ENCODE measurements around the gene PAPOLB. TPM values are rescaled to one million over a fixed set of nuclear protein-coding genes. Genes with fewer than 3 reads are reported as not detected.
"Not testable (repeated sequence)": the region's sequence is repeated elsewhere in the genome, so short reads cannot be mapped to it uniquely, and the experiment has no call there.

Gene PAPOLB
- total RNA-seq, result under 0.01 TPM
- polyA plus RNA-seq, result 0.02 TPM
- long read RNA-seq, donor 1, result 0 reads
- long read RNA-seq, donor 2, result 0 reads
- long read RNA-seq, donor 3, result 0 reads
- long read RNA-seq, donor 4, result 0 reads
- long read RNA-seq, donor 5, result 0 reads
- long read RNA-seq, donor 6, result 0 reads
- long read RNA-seq, donor 7, result 0 reads
- long read RNA-seq, donor 8, result 0 reads
- long read RNA-seq, donor 9, result 0 reads
- long read RNA-seq, donor 10, result 0 reads

DNA sequence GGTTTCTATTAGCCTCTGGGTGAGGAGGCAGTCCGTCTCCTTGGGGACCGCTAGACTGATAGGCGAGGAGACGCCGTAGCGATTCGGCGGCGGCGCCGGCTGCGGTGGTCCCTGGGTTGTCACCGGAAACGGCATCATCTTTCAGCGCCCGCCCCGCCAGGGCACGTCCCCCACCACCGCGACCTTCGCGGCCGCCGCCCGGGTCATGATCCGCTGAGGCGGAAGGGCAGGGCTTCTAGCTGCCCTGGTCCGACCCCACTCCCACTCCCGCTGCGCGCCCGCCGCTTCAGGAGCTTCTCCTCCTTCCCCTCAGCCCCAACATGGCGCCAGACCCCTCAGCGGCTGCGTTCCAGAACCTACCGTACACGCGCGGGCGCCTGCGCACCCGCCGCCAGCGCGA lies at the start of gene PAPOLB:
Gene PAPOLB, minus strand, starts transcription at position 358 of the 400 bp plus-strand sequence. Its CDS starts 220 bp downstream, at position 138.
- Histone ChIP-seq H3K27me3 (ENCODE audit: control insufficient read depth in 2 of 2, insufficient read depth in 1 of 2, low read length in 1 of 2) (peaks cover 5 to 21% of the 10 kb centered on the region in 2 donors), H3K27ac (ENCODE audit: low read depth in 1 of 2, low read length in 1 of 2) (no peak within 1 kb of the TSS), H3K9me3 (ENCODE audit: control insufficient read depth in 2 of 2, insufficient read depth in 1 of 2, low read length in 1 of 2) (peaks cover 4 to 13% of the 10 kb centered on the region in 2 donors), H3K36me3 (ENCODE audit: control insufficient read depth in 2 of 2, insufficient read depth in 2 of 2, low read length in 1 of 2) (no peaks in the 10 kb centered on the region), H3K4me1 (ENCODE audit: control insufficient read depth in 2 of 2, insufficient read depth in 2 of 2, low read length in 2 of 2) (peaks cover 0 to 2% of the 10 kb centered on the region in 2 donors), H3K4me3 (ENCODE audit: low read length in 2 of 2) (peak within 1 kb of the TSS; percentile 33 to 55)
- DNase-seq (ENCODE audit: low read depth in 6 of 9, low spot score in 9 of 9), result peak in 5 of 9 donors; percentile 3 to 41 (median 8)
- 21% methylated on average over 46 of the region's 46 CpGs for WGBS

DNA sequence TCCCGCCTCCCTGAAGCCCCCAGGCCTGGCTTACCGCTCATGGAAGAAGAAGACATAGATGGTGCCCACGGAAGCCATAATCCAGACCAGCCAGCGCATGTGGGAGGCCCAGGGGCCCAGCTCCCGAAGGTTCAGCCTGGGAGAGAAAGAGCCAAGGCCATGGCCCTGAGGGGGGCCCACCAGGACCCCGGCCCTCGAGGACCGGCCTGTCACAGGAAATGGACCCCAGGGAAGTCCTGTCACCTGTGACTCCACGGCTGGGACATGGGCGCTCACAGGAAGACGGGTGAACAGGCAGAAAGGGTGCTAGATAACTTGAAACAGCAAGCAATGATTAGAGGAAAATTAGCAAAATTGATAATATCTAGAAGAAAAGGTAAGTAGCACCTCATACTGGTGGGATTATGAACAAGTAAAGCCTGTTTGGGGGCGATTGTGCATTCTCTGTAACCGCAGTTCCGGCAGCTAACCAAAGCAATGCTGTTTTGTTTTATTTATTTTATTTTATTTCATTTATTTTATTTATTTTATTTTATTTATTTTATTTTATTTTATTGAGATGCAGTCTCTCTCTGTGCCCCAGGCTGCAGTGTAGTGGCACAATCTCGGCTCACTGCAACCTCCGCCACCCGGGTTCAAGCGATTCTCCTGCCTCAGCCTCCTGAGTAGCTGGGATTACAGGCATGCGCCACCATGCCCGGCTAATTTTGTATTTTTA lies 49.4 kb upstream of the PAPOLB start:
- H3K4me1 ChIP-seq (ENCODE audit: control insufficient read depth in 2 of 2, insufficient read depth in 2 of 2, low read length in 2 of 2), result no peaks in the 10 kb centered on the region
- H3K27me3 ChIP-seq (ENCODE audit: control insufficient read depth in 2 of 2, insufficient read depth in 1 of 2, low read length in 1 of 2), result no peaks in the 10 kb centered on the region
- DNase-seq (ENCODE audit: low read depth in 6 of 9, low spot score in 9 of 9), result no peak
- no peaks in the 10 kb centered on the region for H3K36me3 ChIP-seq (ENCODE audit: control insufficient read depth in 2 of 2, insufficient read depth in 2 of 2, low read length in 1 of 2)
- H3K9me3 ChIP-seq (ENCODE audit: control insufficient read depth in 2 of 2, insufficient read depth in 1 of 2, low read length in 1 of 2), result no peaks in the 10 kb centered on the region
- H3K27ac ChIP-seq (ENCODE audit: low read depth in 1 of 2, low read length in 1 of 2), result no peak overlapping the region
- 93% methylated on average over 20 of the region's 20 CpGs for WGBS
- H3K4me3 ChIP-seq (ENCODE audit: low read length in 2 of 2), result no peak overlapping the region

DNA sequence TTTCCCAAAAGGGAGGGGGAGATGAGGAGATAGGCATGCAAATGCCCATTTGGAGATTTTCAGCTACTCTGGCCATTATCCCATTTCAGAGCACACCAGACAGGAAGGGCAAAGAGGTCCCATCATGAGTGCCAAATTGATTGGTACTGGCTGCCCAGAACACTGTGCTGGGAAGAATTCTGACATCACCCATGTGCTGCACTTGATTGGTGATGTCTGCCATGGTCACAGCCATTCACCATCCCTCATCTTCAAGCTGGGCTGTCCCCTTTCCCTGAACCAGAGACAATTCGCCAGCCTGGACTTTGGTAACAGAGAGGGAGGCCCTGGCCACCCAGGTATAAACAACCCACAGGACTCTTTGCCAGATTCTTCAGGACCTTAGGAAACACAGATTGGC lies 44.9 kb upstream of the PAPOLB start:
- no peaks in the 10 kb centered on the region for H3K4me1 ChIP-seq (ENCODE audit: control insufficient read depth in 2 of 2, insufficient read depth in 2 of 2, low read length in 2 of 2)
- H3K9me3 ChIP-seq (ENCODE audit: control insufficient read depth in 2 of 2, insufficient read depth in 1 of 2, low read length in 1 of 2), result no peaks in the 10 kb centered on the region
- no peaks in the 10 kb centered on the region for H3K27me3 ChIP-seq (ENCODE audit: control insufficient read depth in 2 of 2, insufficient read depth in 1 of 2, low read length in 1 of 2)
- WGBS, result 90% methylated on average over 1 of the region's 1 CpG
- no peak overlapping the region for H3K27ac ChIP-seq (ENCODE audit: low read depth in 1 of 2, low read length in 1 of 2)
- H3K4me3 ChIP-seq (ENCODE audit: low read length in 2 of 2), result no peak overlapping the region
- H3K36me3 ChIP-seq (ENCODE audit: control insufficient read depth in 2 of 2, insufficient read depth in 2 of 2, low read length in 1 of 2), result no peaks in the 10 kb centered on the region
- no peak for DNase-seq (ENCODE audit: low read depth in 6 of 9, low spot score in 9 of 9)

DNA sequence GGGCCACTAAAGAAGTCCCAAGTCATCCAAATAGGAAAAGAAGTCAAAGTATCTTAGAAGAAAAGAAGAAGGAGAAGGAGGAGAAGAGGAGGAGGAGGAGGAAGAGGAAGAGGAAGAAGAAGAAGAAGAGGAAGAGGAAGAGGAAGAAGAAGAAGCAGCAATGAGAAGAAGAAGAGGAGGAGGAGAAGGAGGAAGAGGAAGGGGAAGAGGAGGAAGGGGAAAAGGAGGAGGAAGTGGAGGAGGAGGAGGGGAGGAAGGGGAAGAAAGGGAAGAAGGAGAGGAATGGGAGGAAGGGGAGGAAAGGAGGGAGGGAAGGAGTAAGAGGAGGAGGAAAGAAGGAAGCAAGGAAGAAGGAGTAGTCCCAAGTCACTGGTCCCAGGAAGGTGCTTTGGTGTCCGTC lies 43.3 kb upstream of the PAPOLB start:
- Histone ChIP-seq H3K4me3 (ENCODE audit: low read length in 2 of 2) (no peak overlapping the region), H3K4me1 (ENCODE audit: control insufficient read depth in 2 of 2, insufficient read depth in 2 of 2, low read length in 2 of 2) (no peaks in the 10 kb centered on the region), H3K27ac (ENCODE audit: low read depth in 1 of 2, low read length in 1 of 2) (no peak overlapping the region), H3K27me3 (ENCODE audit: control insufficient read depth in 2 of 2, insufficient read depth in 1 of 2, low read length in 1 of 2) (no peaks in the 10 kb centered on the region), H3K36me3 (ENCODE audit: control insufficient read depth in 2 of 2, insufficient read depth in 2 of 2, low read length in 1 of 2) (no peaks in the 10 kb centered on the region), H3K9me3 (ENCODE audit: control insufficient read depth in 2 of 2, insufficient read depth in 1 of 2, low read length in 1 of 2) (no peaks in the 10 kb centered on the region)
- DNase-seq (ENCODE audit: low read depth in 6 of 9, low spot score in 9 of 9), result no peak
- 85% methylated on average over 1 of the region's 1 CpG for WGBS

DNA sequence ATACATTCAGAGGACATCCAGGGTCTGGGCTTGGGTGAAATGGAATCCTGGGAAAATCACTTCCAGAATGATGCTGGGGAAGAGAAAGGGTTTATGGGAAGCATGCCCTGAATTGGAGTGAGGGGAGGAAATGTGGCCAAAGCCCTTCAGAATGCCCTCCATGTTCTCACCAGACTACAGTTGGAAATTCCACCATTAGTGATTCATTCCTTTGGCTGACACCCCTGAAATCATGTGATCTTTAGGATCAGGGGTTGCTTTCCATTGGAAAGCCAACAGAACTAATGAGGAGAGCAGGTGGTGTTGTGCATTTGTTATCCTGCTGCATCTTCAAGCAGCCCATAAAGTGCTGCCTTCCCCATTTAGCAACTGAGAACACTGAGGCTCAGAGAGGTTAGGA lies 42.5 kb upstream of the PAPOLB start:
- Histone ChIP-seq H3K27ac (ENCODE audit: low read depth in 1 of 2, low read length in 1 of 2) (no peak overlapping the region), H3K4me1 (ENCODE audit: control insufficient read depth in 2 of 2, insufficient read depth in 2 of 2, low read length in 2 of 2) (no peaks in the 10 kb centered on the region), H3K36me3 (ENCODE audit: control insufficient read depth in 2 of 2, insufficient read depth in 2 of 2, low read length in 1 of 2) (no peaks in the 10 kb centered on the region), H3K4me3 (ENCODE audit: low read length in 2 of 2) (no peak overlapping the region), H3K9me3 (ENCODE audit: control insufficient read depth in 2 of 2, insufficient read depth in 1 of 2, low read length in 1 of 2) (no peaks in the 10 kb centered on the region), H3K27me3 (ENCODE audit: control insufficient read depth in 2 of 2, insufficient read depth in 1 of 2, low read length in 1 of 2) (no peaks in the 10 kb centered on the region)
- DNase-seq (ENCODE audit: low read depth in 6 of 9, low spot score in 9 of 9), result no peak

DNA sequence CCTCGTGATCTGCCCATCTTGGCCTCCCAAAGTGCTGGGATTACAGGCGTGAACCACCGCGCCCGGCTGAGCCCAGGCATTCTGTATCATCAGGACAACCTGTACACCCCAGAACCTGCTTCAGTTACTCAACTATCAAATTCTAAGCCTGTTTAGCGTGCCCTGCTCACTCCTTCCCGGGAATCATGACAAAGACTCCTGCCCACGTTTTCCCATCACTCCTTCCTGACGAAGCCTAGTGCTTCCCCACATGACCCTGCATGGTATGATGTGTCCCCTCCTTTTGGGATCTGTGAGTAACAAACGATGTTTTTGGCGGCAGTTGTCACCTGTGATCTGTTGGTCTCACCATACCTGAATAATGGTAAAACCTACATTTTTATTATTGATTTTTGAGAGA lies 33.9 kb upstream of the PAPOLB start:
- DNase-seq (ENCODE audit: low read depth in 6 of 9, low spot score in 9 of 9), result no peak
- Histone ChIP-seq H3K9me3 (ENCODE audit: control insufficient read depth in 2 of 2, insufficient read depth in 1 of 2, low read length in 1 of 2) (peaks cover 0 to 1% of the 10 kb centered on the region in 2 donors), H3K27ac (ENCODE audit: low read depth in 1 of 2, low read length in 1 of 2) (no peak overlapping the region), H3K4me1 (ENCODE audit: control insufficient read depth in 2 of 2, insufficient read depth in 2 of 2, low read length in 2 of 2) (no peaks in the 10 kb centered on the region), H3K27me3 (ENCODE audit: control insufficient read depth in 2 of 2, insufficient read depth in 1 of 2, low read length in 1 of 2) (no peaks in the 10 kb centered on the region), H3K36me3 (ENCODE audit: control insufficient read depth in 2 of 2, insufficient read depth in 2 of 2, low read length in 1 of 2) (no peaks in the 10 kb centered on the region), H3K4me3 (ENCODE audit: low read length in 2 of 2) (no peak overlapping the region)
- 89% methylated on average over 11 of the region's 11 CpGs for WGBS

DNA sequence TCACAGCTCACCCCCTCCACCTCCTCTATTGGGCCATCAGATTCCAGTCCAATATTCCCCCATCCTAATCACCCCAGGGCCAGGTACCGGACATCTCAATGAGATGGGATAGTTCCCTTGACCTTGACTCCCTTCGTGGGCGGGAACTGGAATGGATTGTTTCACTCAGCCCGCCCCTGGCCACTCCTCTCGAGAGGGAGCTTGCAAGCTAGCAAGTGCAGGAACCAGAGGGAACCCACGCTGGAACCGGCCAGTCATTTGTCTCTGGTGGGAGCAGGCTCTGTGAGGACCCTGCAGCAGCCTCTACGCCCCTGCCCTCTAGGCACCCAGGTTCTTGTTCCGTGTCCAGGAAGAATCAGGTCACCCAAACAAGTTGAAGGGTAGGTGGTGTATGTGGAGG lies 32.7 kb upstream of the PAPOLB start:
- no peak for DNase-seq (ENCODE audit: low read depth in 6 of 9, low spot score in 9 of 9)
- Histone ChIP-seq H3K36me3 (ENCODE audit: control insufficient read depth in 2 of 2, insufficient read depth in 2 of 2, low read length in 1 of 2) (no peaks in the 10 kb centered on the region), H3K4me3 (ENCODE audit: low read length in 2 of 2) (no peak overlapping the region), H3K27ac (ENCODE audit: low read depth in 1 of 2, low read length in 1 of 2) (no peak overlapping the region), H3K27me3 (ENCODE audit: control insufficient read depth in 2 of 2, insufficient read depth in 1 of 2, low read length in 1 of 2) (no peaks in the 10 kb centered on the region), H3K9me3 (ENCODE audit: control insufficient read depth in 2 of 2, insufficient read depth in 1 of 2, low read length in 1 of 2) (peaks cover 0 to 1% of the 10 kb centered on the region in 2 donors), H3K4me1 (ENCODE audit: control insufficient read depth in 2 of 2, insufficient read depth in 2 of 2, low read length in 2 of 2) (no peaks in the 10 kb centered on the region)
- WGBS, result 92% methylated on average over 9 of the region's 9 CpGs

DNA sequence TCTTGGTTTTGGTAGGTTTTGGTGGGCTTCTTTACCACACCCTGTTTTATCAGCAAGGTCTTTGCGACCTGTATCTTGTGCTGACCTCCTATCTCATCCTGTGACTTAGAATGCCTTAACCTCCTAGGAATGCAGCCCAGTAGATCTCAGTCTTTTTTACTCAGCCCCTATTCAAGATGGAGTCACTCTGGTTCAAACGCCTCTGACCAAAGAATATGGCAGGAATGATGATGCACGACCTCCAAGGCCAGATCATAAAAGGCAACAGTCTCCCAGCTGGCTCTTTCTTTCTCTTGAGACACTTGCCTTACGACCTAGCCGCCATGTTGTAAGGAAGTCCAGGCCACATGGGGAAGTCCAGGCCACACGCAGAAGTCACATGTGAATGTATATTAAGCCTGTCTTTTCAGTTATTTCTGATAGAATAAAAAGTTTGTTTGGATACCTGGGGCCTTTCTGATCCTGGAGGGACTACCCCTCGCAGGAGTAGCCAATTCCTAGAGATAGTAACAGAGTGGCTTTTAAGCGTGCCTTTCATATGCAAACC lies 32.2 kb upstream of the PAPOLB start:
- H3K27me3 ChIP-seq (ENCODE audit: control insufficient read depth in 2 of 2, insufficient read depth in 1 of 2, low read length in 1 of 2), result no peaks in the 10 kb centered on the region
- DNase-seq (ENCODE audit: low read depth in 6 of 9, low spot score in 9 of 9), result no peak
- no peak overlapping the region for H3K27ac ChIP-seq (ENCODE audit: low read depth in 1 of 2, low read length in 1 of 2)
- no peaks in the 10 kb centered on the region for H3K4me1 ChIP-seq (ENCODE audit: control insufficient read depth in 2 of 2, insufficient read depth in 2 of 2, low read length in 2 of 2)
- H3K36me3 ChIP-seq (ENCODE audit: control insufficient read depth in 2 of 2, insufficient read depth in 2 of 2, low read length in 1 of 2), result no peaks in the 10 kb centered on the region
- H3K4me3 ChIP-seq (ENCODE audit: low read length in 2 of 2), result no peak overlapping the region
- peaks cover 0 to 1% of the 10 kb centered on the region in 2 donors for H3K9me3 ChIP-seq (ENCODE audit: control insufficient read depth in 2 of 2, insufficient read depth in 1 of 2, low read length in 1 of 2)
- WGBS, result 94% methylated on average over 8 of the region's 8 CpGs

DNA sequence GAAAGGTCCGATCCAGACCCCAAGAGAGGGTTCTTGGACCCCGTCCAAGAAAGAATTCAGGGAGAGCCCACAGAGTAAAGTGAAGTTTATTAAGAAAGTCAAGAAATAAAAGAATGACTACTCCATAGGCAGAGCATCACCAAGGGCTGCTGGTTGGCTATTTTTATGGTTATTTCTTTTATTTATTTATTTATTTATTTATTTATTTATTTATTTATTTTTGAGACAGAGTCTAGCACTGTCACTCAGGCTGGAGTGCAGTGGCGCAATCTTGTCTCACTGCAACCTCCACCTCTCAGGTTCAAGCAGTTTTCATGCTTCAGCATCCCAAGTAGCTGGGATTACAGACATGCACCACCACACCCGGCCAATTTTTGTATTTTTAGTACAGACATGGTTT lies 31.4 kb upstream of the PAPOLB start:
- not testable (repeated sequence) for H3K9me3 ChIP-seq (ENCODE audit: control insufficient read depth in 2 of 2, insufficient read depth in 1 of 2, low read length in 1 of 2); H3K27ac ChIP-seq (ENCODE audit: low read depth in 1 of 2, low read length in 1 of 2); H3K36me3 ChIP-seq (ENCODE audit: control insufficient read depth in 2 of 2, insufficient read depth in 2 of 2, low read length in 1 of 2); H3K4me3 ChIP-seq (ENCODE audit: low read length in 2 of 2); DNase-seq (ENCODE audit: low read depth in 6 of 9, low spot score in 9 of 9); H3K27me3 ChIP-seq (ENCODE audit: control insufficient read depth in 2 of 2, insufficient read depth in 1 of 2, low read length in 1 of 2); H3K4me1 ChIP-seq (ENCODE audit: control insufficient read depth in 2 of 2, insufficient read depth in 2 of 2, low read length in 2 of 2)
- WGBS, result 91% methylated on average over 4 of the region's 4 CpGs

All from thymus (tissue), 14 donors.